Transverse colon (tissue), 4 donors: ENCODE data around the gene SEL1L3. TPM values are rescaled to one million over a fixed set of nuclear protein-coding genes. Genes with fewer than 3 reads are reported as not detected.

ENCODE experiments used
- DNase-seq: peaks from one replicate; pipeline ENCODE4 v3.0.0-alpha.2; 2019
- H3K27ac ChIP-seq, 4 donors: fragments of 200-600 bp; sonication (generic); 2 replicates each; pipeline ENCODE4 v1.5.1; 2016 to 2018; ENCODE audit warnings: inconsistent platforms in 4 of 4
- H3K27me3 ChIP-seq: fragments of 200-600 bp; sonication (generic); 2 replicates; pipeline ENCODE4 v1.5.1; 2017; ENCODE audit warnings: inconsistent platforms
- H3K36me3 ChIP-seq, 4 donors: fragments of 200-600 bp; sonication (generic); 2 replicates each; pipeline ENCODE4 v1.5.1; 2017 to 2019; ENCODE audit warnings: inconsistent platforms in 4 of 4
- H3K4me1 ChIP-seq, 4 donors: fragments of 200-600 bp; sonication (generic); 2 replicates each; pipeline ENCODE4 v1.5.1; 2017 to 2020; ENCODE audit warnings: inconsistent platforms in 4 of 4
- H3K4me3 ChIP-seq, 4 donors: fragments of 200-600 bp; sonication (generic); 1 replicate in 1 of 4; 2 replicates in 3 of 4; pipeline versions ENCODE4 v1.5.1 to v1.6.1; 2017 to 2019; ENCODE audit warnings: inconsistent platforms in 4 of 4
- H3K9me3 ChIP-seq, 2 donors: fragments of 200-600 bp; sonication (generic); 2 replicates each; pipeline ENCODE4 v1.5.1; 2017 to 2019; ENCODE audit warnings: inconsistent platforms in 2 of 2
- CTCF ChIP-seq, 5 experiments: fragments of 200-600 bp in 3 of 5; fragments of 450-650 bp in 2 of 5; sonication (generic) in 3 of 5; IDR thresholded peaks; 1 replicate in 2 of 5; 2 replicates in 3 of 5; pipeline ENCODE4 v1.5.1; 2016 to 2017; ENCODE audit warnings: antibody characterized with exemption in 5 of 5, inconsistent platforms in 3 of 5, mild to moderate bottlenecking in 2 of 5, moderate library complexity in 1 of 5
- EP300 ChIP-seq: sonication (generic); formaldehyde crosslinking; IDR thresholded peaks from one replicate; pipeline ENCODE4 v1.6.1; 2017; ENCODE audit warnings: antibody characterized with exemption, low read depth
- POLR2A ChIP-seq: fragments of 450-650 bp; IDR thresholded peaks from one replicate; pipeline ENCODE4 v1.6.1; 2016; ENCODE audit warnings: antibody characterized with exemption, mild to moderate bottlenecking, moderate library complexity
- POLR2AphosphoS5 ChIP-seq, 3 donors: sonication (generic); formaldehyde crosslinking; IDR thresholded peaks; one replicate each; pipeline ENCODE4 v1.6.1; 2016; ENCODE audit warnings: antibody characterized with exemption in 3 of 3
- WGBS, 2 donors: methylation state at CpG; one replicate each; pipeline ENCODE4 v1.1.5; 2018; ENCODE audit warnings: low coverage in 1 of 2; 5-methylcytosine and 5-hydroxymethylcytosine counted together
- in situ Hi-C, 4 donors: fragments of 200-750 bp; cut with MboI; loops; one replicate each; pipeline versions ENCODE4 v1.15.0 to v1.15.1; 2017; ENCODE audit warnings: low sequenced_read_pairs in 3 of 4, low pct_ligation_motif_present in 1 of 4, low pct_unique_long_range_greater_than_20kb in 1 of 4
- intact Hi-C: fragments of 100-400 bp; cut with DNase I; formaldehyde crosslinking; loops from one replicate; pipeline ENCODE4 v1.15.1; 2023; ENCODE audit warnings: low total_unique reads
- total RNA-seq, 4 donors: library from RNA; depleted of rRNA; stranded (reverse); fragments of >200 nt; gene quantifications; one replicate each; pipeline ENCODE4 v1.1.0, GENCODE V29; 2016

The SEL1L3 gene
- total RNA-seq, 4 donors from 2014 or later, result 51.3 to 128 (median 98.3) TPM

- WGBS, 2 donors, result 85 to 87% methylated on average over 2 of the region's 2 CpGs
- intact Hi-C loops, result no loop called here
- Histone ChIP-seq H3K27me3 (no peaks in the 10 kb centered on the region), H3K4me3 (no peak overlapping the region), H3K36me3 (peaks cover 0 to 22% (median 10%) of the 10 kb centered on the region in 4 donors), H3K27ac (no peak overlapping the region), H3K9me3 (no peaks in the 10 kb centered on the region), H3K4me1 (no peaks in the 10 kb centered on the region)
- TF ChIP-seq POLR2AphosphoS5 (IDR thresholded peaks at IDR 0.05) (no peak), EP300 (no peak), CTCF (IDR thresholded peaks at IDR 0.05) (no peak), POLR2A (no peak)
- in situ Hi-C loops, result no loop called here
- DNase-seq, result no peak
Observed at GRCh38 chr4:25800245-25800644, 62.5 kb downstream of the SEL1L3 start.

GRCh38 chr4:25799522-25799921 is 63.3 kb downstream of the SEL1L3 start:
- WGBS, 2 donors, result 90 to 96% methylated on average over 3 to 5 of the region's 5 CpGs

DNA sequence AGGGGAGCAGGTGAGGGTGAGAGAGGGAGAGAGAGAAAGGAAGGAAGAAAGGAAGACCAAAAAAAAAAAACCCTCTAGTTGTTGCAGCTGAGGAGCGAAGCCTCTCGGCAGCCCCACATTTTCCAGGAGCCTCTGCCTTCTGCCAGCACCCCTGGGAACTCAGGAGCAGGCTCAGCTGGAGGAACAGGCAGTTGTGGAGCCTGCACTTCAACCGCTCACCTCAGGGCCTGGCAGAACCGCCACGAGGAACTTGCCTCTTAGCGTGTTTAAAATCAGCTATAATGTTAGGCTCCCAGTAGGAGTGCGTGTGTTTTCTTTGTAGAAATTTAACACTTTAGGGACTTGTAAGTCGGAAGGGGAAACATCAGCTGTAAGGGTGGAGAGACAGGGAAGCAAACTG is 65.7 kb downstream of the SEL1L3 start:
- no peaks in the 10 kb centered on the region for H3K27me3 ChIP-seq
- H3K4me3 ChIP-seq, result no peak overlapping the region
- H3K36me3 ChIP-seq, result peaks cover 0 to 12% (median 0%) of the 10 kb centered on the region in 4 donors
- TF ChIP-seq CTCF (IDR thresholded peaks at IDR 0.05) (no peak), POLR2A (no peak), EP300 (no peak), POLR2AphosphoS5 (IDR thresholded peaks at IDR 0.05) (no peak)
- no peaks in the 10 kb centered on the region for H3K4me1 ChIP-seq
- no peak for DNase-seq
- H3K9me3 ChIP-seq, result no peaks in the 10 kb centered on the region
- no peak overlapping the region for H3K27ac ChIP-seq
- in situ Hi-C loops (loop anchor here in 3 of 4 donors (25.0 kb wide), 1 partner anchor 360 kb away; no protein-coding TSS in a partner anchor), intact Hi-C loops (no loop called here)
- WGBS, 2 donors, result 72 to 90% methylated on average over 3 to 8 of the region's 8 CpGs

More at GRCh38 chr4:25799522-25799921, 63.3 kb downstream of the SEL1L3 start:
- TF ChIP-seq POLR2AphosphoS5 (IDR thresholded peaks at IDR 0.05) (no peak), CTCF (IDR thresholded peaks at IDR 0.05) (no peak), EP300 (no peak), POLR2A (no peak)
- H3K36me3 ChIP-seq, result peaks cover 0 to 19% (median 7%) of the 10 kb centered on the region in 4 donors
- in situ Hi-C loops, result loop anchor here in 3 of 4 donors (25.0 kb wide), 1 partner anchor 362 kb away; no protein-coding TSS in a partner anchor
- H3K27me3 ChIP-seq, result no peaks in the 10 kb centered on the region
- no peaks in the 10 kb centered on the region for H3K4me1 ChIP-seq
- H3K27ac ChIP-seq, result no peak overlapping the region
- no peaks in the 10 kb centered on the region for H3K9me3 ChIP-seq
- DNase-seq, result no peak
- H3K4me3 ChIP-seq, result no peak overlapping the region
- intact Hi-C loops, result no loop called here

GRCh38 chr4:25795566-25796454 is 67.0 kb downstream of the SEL1L3 start:
- no peak overlapping the region for H3K4me3 ChIP-seq
- no peaks in the 10 kb centered on the region for H3K9me3 ChIP-seq
- WGBS, 2 donors, result 69 to 86% methylated on average over 4 to 12 of the region's 12 CpGs
- intact Hi-C loops (no loop called here), in situ Hi-C loops (loop anchor here in 3 of 4 donors (25.0 kb wide), 1 partner anchor 359 kb away; no protein-coding TSS in a partner anchor)
- no peaks in the 10 kb centered on the region for H3K27me3 ChIP-seq
- DNase-seq, result no peak
- H3K36me3 ChIP-seq, result peaks cover 0 to 7% (median 0%) of the 10 kb centered on the region in 4 donors
- H3K27ac ChIP-seq, result no peak overlapping the region
- H3K4me1 ChIP-seq, result no peaks in the 10 kb centered on the region
- no peak for TF ChIP-seq POLR2AphosphoS5 (IDR thresholded peaks at IDR 0.05)
- no peak for TF ChIP-seq CTCF (IDR thresholded peaks at IDR 0.05)
- no peak for TF ChIP-seq POLR2A
- TF ChIP-seq EP300, result no peak
